Measurements from ENCODE around the gene CYP20A1. TPM values are rescaled to one million over a fixed set of nuclear protein-coding genes. Genes with fewer than 3 reads are reported as not detected.

The CYP20A1 gene
- total and polyA plus RNA-seq, 2 of the 8 experiments (the other 6 are each of a cell fraction or from before 2014, with no cell fraction given) = 6.2 to 21.5 TPM

DNA sequence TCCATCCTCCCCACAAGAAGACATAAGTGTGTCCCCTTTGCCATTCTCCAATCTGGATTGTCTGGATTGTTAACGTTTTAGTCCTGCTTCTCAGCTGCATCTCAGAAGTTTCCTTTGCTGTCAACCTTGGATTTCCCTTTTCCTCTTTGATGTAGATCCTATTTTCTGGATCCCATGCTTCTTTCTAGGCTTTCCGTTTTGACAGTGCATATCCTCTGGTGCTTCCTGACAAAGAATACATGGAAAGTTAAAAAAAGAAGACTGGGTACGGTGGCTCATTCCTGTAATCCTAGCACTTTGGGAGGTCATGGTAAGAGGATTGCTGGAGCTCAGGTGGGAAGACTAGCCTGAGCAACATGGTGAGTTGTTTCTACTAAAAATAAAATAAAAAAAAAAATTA lies 116.1 kb downstream of the CYP20A1 start (continued):
- TF ChIP-seq, protein P1, sequence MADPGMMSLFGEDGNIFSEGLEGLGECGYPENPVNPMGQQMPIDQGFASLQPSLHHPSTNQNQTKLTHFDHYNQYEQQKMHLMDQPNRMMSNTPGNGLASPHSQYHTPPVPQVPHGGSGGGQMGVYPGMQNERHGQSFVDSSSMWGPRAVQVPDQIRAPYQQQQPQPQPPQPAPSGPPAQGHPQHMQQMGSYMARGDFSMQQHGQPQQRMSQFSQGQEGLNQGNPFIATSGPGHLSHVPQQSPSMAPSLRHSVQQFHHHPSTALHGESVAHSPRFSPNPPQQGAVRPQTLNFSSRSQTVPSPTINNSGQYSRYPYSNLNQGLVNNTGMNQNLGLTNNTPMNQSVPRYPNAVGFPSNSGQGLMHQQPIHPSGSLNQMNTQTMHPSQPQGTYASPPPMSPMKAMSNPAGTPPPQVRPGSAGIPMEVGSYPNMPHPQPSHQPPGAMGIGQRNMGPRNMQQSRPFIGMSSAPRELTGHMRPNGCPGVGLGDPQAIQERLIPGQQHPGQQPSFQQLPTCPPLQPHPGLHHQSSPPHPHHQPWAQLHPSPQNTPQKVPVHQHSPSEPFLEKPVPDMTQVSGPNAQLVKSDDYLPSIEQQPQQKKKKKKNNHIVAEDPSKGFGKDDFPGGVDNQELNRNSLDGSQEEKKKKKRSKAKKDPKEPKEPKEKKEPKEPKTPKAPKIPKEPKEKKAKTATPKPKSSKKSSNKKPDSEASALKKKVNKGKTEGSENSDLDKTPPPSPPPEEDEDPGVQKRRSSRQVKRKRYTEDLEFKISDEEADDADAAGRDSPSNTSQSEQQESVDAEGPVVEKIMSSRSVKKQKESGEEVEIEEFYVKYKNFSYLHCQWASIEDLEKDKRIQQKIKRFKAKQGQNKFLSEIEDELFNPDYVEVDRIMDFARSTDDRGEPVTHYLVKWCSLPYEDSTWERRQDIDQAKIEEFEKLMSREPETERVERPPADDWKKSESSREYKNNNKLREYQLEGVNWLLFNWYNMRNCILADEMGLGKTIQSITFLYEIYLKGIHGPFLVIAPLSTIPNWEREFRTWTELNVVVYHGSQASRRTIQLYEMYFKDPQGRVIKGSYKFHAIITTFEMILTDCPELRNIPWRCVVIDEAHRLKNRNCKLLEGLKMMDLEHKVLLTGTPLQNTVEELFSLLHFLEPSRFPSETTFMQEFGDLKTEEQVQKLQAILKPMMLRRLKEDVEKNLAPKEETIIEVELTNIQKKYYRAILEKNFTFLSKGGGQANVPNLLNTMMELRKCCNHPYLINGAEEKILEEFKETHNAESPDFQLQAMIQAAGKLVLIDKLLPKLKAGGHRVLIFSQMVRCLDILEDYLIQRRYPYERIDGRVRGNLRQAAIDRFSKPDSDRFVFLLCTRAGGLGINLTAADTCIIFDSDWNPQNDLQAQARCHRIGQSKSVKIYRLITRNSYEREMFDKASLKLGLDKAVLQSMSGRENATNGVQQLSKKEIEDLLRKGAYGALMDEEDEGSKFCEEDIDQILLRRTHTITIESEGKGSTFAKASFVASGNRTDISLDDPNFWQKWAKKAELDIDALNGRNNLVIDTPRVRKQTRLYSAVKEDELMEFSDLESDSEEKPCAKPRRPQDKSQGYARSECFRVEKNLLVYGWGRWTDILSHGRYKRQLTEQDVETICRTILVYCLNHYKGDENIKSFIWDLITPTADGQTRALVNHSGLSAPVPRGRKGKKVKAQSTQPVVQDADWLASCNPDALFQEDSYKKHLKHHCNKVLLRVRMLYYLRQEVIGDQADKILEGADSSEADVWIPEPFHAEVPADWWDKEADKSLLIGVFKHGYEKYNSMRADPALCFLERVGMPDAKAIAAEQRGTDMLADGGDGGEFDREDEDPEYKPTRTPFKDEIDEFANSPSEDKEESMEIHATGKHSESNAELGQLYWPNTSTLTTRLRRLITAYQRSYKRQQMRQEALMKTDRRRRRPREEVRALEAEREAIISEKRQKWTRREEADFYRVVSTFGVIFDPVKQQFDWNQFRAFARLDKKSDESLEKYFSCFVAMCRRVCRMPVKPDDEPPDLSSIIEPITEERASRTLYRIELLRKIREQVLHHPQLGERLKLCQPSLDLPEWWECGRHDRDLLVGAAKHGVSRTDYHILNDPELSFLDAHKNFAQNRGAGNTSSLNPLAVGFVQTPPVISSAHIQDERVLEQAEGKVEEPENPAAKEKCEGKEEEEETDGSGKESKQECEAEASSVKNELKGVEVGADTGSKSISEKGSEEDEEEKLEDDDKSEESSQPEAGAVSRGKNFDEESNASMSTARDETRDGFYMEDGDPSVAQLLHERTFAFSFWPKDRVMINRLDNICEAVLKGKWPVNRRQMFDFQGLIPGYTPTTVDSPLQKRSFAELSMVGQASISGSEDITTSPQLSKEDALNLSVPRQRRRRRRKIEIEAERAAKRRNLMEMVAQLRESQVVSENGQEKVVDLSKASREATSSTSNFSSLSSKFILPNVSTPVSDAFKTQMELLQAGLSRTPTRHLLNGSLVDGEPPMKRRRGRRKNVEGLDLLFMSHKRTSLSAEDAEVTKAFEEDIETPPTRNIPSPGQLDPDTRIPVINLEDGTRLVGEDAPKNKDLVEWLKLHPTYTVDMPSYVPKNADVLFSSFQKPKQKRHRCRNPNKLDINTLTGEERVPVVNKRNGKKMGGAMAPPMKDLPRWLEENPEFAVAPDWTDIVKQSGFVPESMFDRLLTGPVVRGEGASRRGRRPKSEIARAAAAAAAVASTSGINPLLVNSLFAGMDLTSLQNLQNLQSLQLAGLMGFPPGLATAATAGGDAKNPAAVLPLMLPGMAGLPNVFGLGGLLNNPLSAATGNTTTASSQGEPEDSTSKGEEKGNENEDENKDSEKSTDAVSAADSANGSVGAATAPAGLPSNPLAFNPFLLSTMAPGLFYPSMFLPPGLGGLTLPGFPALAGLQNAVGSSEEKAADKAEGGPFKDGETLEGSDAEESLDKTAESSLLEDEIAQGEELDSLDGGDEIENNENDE (IDR thresholded peaks at IDR 0.05; ENCODE audit: insufficient replicate concordance, low read length) = no peak
- TF ChIP-seq SAP30 (IDR thresholded peaks at IDR 0.05; ENCODE audit: insufficient read depth, insufficient replicate concordance, low read length) = no peak
- TF ChIP-seq CHD1 (IDR thresholded peaks at IDR 0.05; ENCODE audit: low read depth, low read length) = no peak
- no peak for TF ChIP-seq CEBPB (IDR thresholded peaks at IDR 0.05; ENCODE audit: low read depth, low read length)
- no peak for TF ChIP-seq RNF2 (IDR thresholded peaks at IDR 0.05; ENCODE audit: borderline replicate concordance, low read depth, low read length, missing control alignments, poor library complexity, severe bottlenecking)
- TF ChIP-seq, protein P2, sequence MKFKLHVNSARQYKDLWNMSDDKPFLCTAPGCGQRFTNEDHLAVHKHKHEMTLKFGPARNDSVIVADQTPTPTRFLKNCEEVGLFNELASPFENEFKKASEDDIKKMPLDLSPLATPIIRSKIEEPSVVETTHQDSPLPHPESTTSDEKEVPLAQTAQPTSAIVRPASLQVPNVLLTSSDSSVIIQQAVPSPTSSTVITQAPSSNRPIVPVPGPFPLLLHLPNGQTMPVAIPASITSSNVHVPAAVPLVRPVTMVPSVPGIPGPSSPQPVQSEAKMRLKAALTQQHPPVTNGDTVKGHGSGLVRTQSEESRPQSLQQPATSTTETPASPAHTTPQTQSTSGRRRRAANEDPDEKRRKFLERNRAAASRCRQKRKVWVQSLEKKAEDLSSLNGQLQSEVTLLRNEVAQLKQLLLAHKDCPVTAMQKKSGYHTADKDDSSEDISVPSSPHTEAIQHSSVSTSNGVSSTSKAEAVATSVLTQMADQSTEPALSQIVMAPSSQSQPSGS (IDR thresholded peaks at IDR 0.05; ENCODE audit: low read length) = no peak
- no peak for TF ChIP-seq KDM4A (IDR thresholded peaks at IDR 0.05; ENCODE audit: low read depth, low read length, severe bottlenecking)
- no peak for TF ChIP-seq CREB1 (IDR thresholded peaks at IDR 0.05)
- TF ChIP-seq CBX5 (IDR thresholded peaks at IDR 0.05; ENCODE audit: low read depth, low read length) = no peak
